ENCODE results near the gene STX3. TPM values are rescaled to one million over a fixed set of nuclear protein-coding genes. Genes with fewer than 3 reads are reported as not detected.

STX3 gene
- total and polyA plus RNA-seq, 2 of the 13 experiments (the other 11 are each of a cell fraction or from before 2014, with no cell fraction given) = 16.5 to 24.0 TPM

DNA sequence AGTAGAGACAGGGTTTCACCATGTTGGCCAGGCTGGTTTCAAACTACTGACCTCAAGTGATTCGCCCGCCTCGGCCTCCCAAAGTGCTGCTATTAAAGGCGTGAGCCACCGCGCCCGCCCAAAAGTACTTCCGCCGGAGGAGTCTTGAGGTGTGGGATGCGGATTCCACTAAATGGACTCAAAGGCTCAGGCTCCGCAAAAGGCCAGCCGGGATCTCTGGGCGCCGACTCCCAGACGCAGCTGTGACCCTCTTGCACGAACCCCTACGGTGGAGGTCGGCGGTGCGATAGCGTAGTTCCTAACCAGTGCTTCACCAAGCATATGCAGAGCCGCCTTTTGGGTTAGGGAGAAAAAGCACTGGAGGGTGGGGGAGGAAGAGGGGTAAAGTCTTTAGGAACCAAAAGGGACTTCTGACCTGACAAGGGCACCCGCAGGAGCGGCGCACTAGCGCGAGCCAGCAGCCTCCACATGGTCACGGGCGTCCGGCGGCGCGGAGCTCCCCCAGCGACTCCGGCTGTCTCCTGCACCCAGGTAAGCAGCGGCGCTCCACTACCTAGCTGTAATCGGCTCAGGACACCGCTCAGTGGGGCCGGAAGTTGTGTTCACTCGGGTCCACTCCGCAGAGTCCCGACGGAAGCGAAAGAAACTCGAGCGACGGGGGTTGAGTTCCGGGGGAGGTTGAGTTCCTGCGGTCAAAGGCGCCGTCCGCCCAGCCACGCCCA is 55.2 kb downstream of the STX3 start, which contains the start of gene MRPL16 (continued):
- TF ChIP-seq, protein P1, sequence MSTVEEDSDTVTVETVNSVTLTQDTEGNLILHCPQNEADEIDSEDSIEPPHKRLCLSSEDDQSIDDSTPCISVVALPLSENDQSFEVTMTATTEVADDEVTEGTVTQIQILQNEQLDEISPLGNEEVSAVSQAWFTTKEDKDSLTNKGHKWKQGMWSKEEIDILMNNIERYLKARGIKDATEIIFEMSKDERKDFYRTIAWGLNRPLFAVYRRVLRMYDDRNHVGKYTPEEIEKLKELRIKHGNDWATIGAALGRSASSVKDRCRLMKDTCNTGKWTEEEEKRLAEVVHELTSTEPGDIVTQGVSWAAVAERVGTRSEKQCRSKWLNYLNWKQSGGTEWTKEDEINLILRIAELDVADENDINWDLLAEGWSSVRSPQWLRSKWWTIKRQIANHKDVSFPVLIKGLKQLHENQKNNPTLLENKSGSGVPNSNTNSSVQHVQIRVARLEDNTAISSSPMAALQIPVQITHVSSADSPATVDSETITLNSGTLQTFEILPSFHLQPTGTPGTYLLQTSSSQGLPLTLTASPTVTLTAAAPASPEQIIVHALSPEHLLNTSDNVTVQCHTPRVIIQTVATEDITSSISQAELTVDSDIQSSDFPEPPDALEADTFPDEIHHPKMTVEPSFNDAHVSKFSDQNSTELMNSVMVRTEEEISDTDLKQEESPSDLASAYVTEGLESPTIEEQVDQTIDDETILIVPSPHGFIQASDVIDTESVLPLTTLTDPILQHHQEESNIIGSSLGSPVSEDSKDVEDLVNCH (CRISPR knock-in tag; IDR thresholded peaks at IDR 0.05) = no peak
- TF ChIP-seq, protein P2, sequence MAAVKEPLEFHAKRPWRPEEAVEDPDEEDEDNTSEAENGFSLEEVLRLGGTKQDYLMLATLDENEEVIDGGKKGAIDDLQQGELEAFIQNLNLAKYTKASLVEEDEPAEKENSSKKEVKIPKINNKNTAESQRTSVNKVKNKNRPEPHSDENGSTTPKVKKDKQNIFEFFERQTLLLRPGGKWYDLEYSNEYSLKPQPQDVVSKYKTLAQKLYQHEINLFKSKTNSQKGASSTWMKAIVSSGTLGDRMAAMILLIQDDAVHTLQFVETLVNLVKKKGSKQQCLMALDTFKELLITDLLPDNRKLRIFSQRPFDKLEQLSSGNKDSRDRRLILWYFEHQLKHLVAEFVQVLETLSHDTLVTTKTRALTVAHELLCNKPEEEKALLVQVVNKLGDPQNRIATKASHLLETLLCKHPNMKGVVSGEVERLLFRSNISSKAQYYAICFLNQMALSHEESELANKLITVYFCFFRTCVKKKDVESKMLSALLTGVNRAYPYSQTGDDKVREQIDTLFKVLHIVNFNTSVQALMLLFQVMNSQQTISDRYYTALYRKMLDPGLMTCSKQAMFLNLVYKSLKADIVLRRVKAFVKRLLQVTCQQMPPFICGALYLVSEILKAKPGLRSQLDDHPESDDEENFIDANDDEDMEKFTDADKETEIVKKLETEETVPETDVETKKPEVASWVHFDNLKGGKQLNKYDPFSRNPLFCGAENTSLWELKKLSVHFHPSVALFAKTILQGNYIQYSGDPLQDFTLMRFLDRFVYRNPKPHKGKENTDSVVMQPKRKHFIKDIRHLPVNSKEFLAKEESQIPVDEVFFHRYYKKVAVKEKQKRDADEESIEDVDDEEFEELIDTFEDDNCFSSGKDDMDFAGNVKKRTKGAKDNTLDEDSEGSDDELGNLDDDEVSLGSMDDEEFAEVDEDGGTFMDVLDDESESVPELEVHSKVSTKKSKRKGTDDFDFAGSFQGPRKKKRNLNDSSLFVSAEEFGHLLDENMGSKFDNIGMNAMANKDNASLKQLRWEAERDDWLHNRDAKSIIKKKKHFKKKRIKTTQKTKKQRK (IDR thresholded peaks at IDR 0.05; ENCODE audit: low read length) = no peak
- TF ChIP-seq U2AF2 (IDR thresholded peaks at IDR 0.05; ENCODE audit: low read depth, low read length) = no peak
- TF ChIP-seq ZNF12 (CRISPR knock-in tag; IDR thresholded peaks at IDR 0.05) = peak; percentile 25; the same call in 1 of the 2 replicates
- TF ChIP-seq, protein P3, sequence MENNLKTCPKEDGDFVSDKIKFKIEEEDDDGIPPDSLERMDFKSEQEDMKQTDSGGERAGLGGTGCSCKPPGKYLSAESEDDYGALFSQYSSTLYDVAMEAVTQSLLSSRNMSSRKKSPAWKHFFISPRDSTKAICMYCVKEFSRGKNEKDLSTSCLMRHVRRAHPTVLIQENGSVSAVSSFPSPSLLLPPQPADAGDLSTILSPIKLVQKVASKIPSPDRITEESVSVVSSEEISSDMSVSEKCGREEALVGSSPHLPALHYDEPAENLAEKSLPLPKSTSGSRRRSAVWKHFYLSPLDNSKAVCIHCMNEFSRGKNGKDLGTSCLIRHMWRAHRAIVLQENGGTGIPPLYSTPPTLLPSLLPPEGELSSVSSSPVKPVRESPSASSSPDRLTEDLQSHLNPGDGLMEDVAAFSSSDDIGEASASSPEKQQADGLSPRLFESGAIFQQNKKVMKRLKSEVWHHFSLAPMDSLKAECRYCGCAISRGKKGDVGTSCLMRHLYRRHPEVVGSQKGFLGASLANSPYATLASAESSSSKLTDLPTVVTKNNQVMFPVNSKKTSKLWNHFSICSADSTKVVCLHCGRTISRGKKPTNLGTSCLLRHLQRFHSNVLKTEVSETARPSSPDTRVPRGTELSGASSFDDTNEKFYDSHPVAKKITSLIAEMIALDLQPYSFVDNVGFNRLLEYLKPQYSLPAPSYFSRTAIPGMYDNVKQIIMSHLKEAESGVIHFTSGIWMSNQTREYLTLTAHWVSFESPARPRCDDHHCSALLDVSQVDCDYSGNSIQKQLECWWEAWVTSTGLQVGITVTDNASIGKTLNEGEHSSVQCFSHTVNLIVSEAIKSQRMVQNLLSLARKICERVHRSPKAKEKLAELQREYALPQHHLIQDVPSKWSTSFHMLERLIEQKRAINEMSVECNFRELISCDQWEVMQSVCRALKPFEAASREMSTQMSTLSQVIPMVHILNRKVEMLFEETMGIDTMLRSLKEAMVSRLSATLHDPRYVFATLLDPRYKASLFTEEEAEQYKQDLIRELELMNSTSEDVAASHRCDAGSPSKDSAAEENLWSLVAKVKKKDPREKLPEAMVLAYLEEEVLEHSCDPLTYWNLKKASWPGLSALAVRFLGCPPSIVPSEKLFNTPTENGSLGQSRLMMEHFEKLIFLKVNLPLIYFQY (CRISPR knock-in tag; IDR thresholded peaks at IDR 0.05; ENCODE audit: borderline replicate concordance) = peak; percentile 53; the same call in 1 of the 2 replicates
- TF ChIP-seq POLR2AphosphoS2 (IDR thresholded peaks at IDR 0.05; ENCODE audit: low read depth, low read length) = no peak
- no peak for TF ChIP-seq ZNF839 (CRISPR knock-in tag; IDR thresholded peaks at IDR 0.05; ENCODE audit: borderline replicate concordance)
- TF ChIP-seq ZNF557 (CRISPR knock-in tag; IDR thresholded peaks at IDR 0.05) = no peak
- no peak for TF ChIP-seq ZC3H13 (CRISPR knock-in tag; IDR thresholded peaks at IDR 0.05)
- peak; percentile 88 for TF ChIP-seq ZNF563 (CRISPR knock-in tag; IDR thresholded peaks at IDR 0.05)
- TF ChIP-seq, protein P4, sequence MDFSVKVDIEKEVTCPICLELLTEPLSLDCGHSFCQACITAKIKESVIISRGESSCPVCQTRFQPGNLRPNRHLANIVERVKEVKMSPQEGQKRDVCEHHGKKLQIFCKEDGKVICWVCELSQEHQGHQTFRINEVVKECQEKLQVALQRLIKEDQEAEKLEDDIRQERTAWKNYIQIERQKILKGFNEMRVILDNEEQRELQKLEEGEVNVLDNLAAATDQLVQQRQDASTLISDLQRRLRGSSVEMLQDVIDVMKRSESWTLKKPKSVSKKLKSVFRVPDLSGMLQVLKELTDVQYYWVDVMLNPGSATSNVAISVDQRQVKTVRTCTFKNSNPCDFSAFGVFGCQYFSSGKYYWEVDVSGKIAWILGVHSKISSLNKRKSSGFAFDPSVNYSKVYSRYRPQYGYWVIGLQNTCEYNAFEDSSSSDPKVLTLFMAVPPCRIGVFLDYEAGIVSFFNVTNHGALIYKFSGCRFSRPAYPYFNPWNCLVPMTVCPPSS (IDR thresholded peaks at IDR 0.05) = no peak
- TF ChIP-seq, protein P5, sequence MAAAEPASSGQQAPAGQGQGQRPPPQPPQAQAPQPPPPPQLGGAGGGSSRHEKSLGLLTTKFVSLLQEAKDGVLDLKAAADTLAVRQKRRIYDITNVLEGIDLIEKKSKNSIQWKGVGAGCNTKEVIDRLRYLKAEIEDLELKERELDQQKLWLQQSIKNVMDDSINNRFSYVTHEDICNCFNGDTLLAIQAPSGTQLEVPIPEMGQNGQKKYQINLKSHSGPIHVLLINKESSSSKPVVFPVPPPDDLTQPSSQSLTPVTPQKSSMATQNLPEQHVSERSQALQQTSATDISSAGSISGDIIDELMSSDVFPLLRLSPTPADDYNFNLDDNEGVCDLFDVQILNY (CRISPR knock-in tag; conservative IDR thresholded peaks at IDR 0.05) = no peak
